Mesenchymal stem cell (in vitro differentiated cells and primary cell): ENCODE measurements around the gene SUMO4.

Experiments used
- DNase-seq: peaks from one replicate; pipeline ENCODE4 v3.0.0-alpha.2; 2013
- H2AFZ ChIP-seq: one replicate; pipeline ENCODE4 v1.6.1; 2013; ENCODE audit warnings: low read depth, mild to moderate bottlenecking, control low read depth, inconsistent platforms, low read length, moderate library complexity
- H2AK5ac ChIP-seq: 2 replicates; pipeline ENCODE4 v1.6.1; 2013; ENCODE audit warnings: low read length, moderate library complexity, mild to moderate bottlenecking, inconsistent platforms; ENCODE audit not compliant: severe bottlenecking
- H2BK120ac ChIP-seq: one replicate; pipeline ENCODE4 v1.6.1; 2013; ENCODE audit warnings: low read depth, mild to moderate bottlenecking, inconsistent platforms, low read length, moderate library complexity
- H2BK12ac ChIP-seq, 2 experiments: one replicate each; pipeline ENCODE4 v1.6.1; 2013; ENCODE audit warnings: inconsistent platforms in 2 of 2, low read length in 2 of 2, mild to moderate bottlenecking in 2 of 2, moderate library complexity in 2 of 2, control low read depth in 1 of 2
- H2BK15ac ChIP-seq: one replicate; pipeline ENCODE4 v1.6.1; 2013; ENCODE audit warnings: mild to moderate bottlenecking, low read depth, inconsistent platforms; ENCODE audit not compliant: poor library complexity, severe bottlenecking
- H2BK5ac ChIP-seq: 2 replicates; pipeline ENCODE4 v1.6.1; 2013; ENCODE audit warnings: low read depth, mild to moderate bottlenecking, low read length, control low read depth, inconsistent platforms; ENCODE audit not compliant: poor library complexity, severe bottlenecking
- H3K14ac ChIP-seq, 2 experiments: one replicate each; pipeline ENCODE4 v1.6.1; 2013; ENCODE audit warnings: inconsistent platforms in 2 of 2, low read length in 2 of 2, control low read depth in 1 of 2, mild to moderate bottlenecking in 1 of 2, moderate library complexity in 1 of 2
- H3K18ac ChIP-seq, 2 experiments: one replicate each; pipeline ENCODE4 v1.6.1; 2013; ENCODE audit warnings: inconsistent platforms in 2 of 2, low read length in 2 of 2, control low read depth in 1 of 2, low read depth in 1 of 2, mild to moderate bottlenecking in 1 of 2
- H3K23ac ChIP-seq, 2 experiments: one replicate each; pipeline ENCODE4 v1.6.1; 2013; ENCODE audit warnings: inconsistent platforms in 2 of 2, low read length in 2 of 2, mild to moderate bottlenecking in 2 of 2, moderate library complexity in 2 of 2, control low read depth in 1 of 2
- H3K27ac ChIP-seq: 2 replicates; pipeline ENCODE4 v1.5.1; 2013; ENCODE audit warnings: mild to moderate bottlenecking, moderate library complexity, low read length, control low read depth, inconsistent platforms; ENCODE audit not compliant: poor library complexity, severe bottlenecking
- H3K27me3 ChIP-seq, 2 experiments: 2 replicates each; pipeline versions ENCODE4 v1.6.1 to v1.7.0; 2013; ENCODE audit warnings: low read length in 2 of 2, mild to moderate bottlenecking in 2 of 2, moderate library complexity in 2 of 2, control low read depth in 1 of 2, inconsistent platforms in 1 of 2; ENCODE audit not compliant: control insufficient read depth in 1 of 2, insufficient read depth in 1 of 2
- H3K36me3 ChIP-seq, 2 experiments: 2 replicates each; pipeline versions ENCODE4 v1.6.1 to v1.7.0; 2013; ENCODE audit warnings: low read length in 2 of 2, control low read depth in 1 of 2, inconsistent platforms in 1 of 2, low read depth in 1 of 2, mild to moderate bottlenecking in 1 of 2; ENCODE audit not compliant: insufficient read depth in 2 of 2, control insufficient read depth in 1 of 2
- H3K4ac ChIP-seq, 2 experiments: one replicate each; pipeline ENCODE4 v1.6.1; 2013; ENCODE audit warnings: inconsistent platforms in 2 of 2, low read length in 2 of 2, mild to moderate bottlenecking in 2 of 2, moderate library complexity in 2 of 2, control low read depth in 1 of 2, low read depth in 1 of 2
- H3K4me1 ChIP-seq: 2 replicates; pipeline ENCODE4 v1.6.1; 2013; ENCODE audit warnings: low read depth, low read length, control low read depth; ENCODE audit not compliant: control insufficient read depth, insufficient read depth
- H3K4me2 ChIP-seq: 2 replicates; pipeline ENCODE4 v1.6.1; 2013; ENCODE audit warnings: low read length, mild to moderate bottlenecking, inconsistent platforms; ENCODE audit not compliant: poor library complexity, severe bottlenecking
- H3K4me3 ChIP-seq, 2 experiments: 2 replicates each; pipeline versions ENCODE4 v1.5.1 to v1.7.0; 2013; ENCODE audit warnings: low read length in 2 of 2, mild to moderate bottlenecking in 2 of 2, control low read depth in 1 of 2, low read depth in 1 of 2; ENCODE audit not compliant: insufficient read depth in 1 of 2
- H3K79me1 ChIP-seq: replicated peaks from 2 replicates; pipeline ENCODE4 v1.6.1; 2013; ENCODE audit warnings: mild to moderate bottlenecking, control low read depth, low read length, inconsistent platforms; ENCODE audit not compliant: poor library complexity, severe bottlenecking
- H3K9ac ChIP-seq: 2 replicates; pipeline ENCODE4 v1.7.0; 2013; ENCODE audit warnings: mild to moderate bottlenecking, low read length, moderate library complexity
- H3K9me3 ChIP-seq: 2 replicates; pipeline ENCODE4 v1.7.0; 2013; ENCODE audit warnings: mild to moderate bottlenecking, low read length; ENCODE audit not compliant: control insufficient read depth
- H4K8ac ChIP-seq: one replicate; pipeline ENCODE4 v1.6.1; 2013; ENCODE audit warnings: inconsistent platforms, mild to moderate bottlenecking, low read length, moderate library complexity
- H4K91ac ChIP-seq: one replicate; pipeline ENCODE4 v1.6.1; 2013; ENCODE audit warnings: mild to moderate bottlenecking, low read length, inconsistent platforms
- WGBS: methylation state at CpG from one replicate; pipeline ENCODE4 v1.1.7; 2013; ENCODE audit warnings: mixed read lengths; 5-methylcytosine and 5-hydroxymethylcytosine counted together

The SUMO4 gene

GRCh38 chr6:149387779-149388512 lies 12.1 kb upstream of the SUMO4 start:
- no peak for DNase-seq
- no peak overlapping the region for H4K8ac ChIP-seq
- H3K27ac ChIP-seq, result no peak overlapping the region
- H3K9ac ChIP-seq, result no peak overlapping the region
- no peak overlapping the region for H2BK5ac ChIP-seq
- no peaks in the 10 kb centered on the region for H3K4me1 ChIP-seq
- H3K36me3 ChIP-seq, result peaks cover 10 to 52% of the 10 kb centered on the region in 2 experiments
- no peak overlapping the region for H3K4me2 ChIP-seq
- 100% methylated on average over 1 of the region's 1 CpG for WGBS
- H3K18ac ChIP-seq, result peak overlapping the region in 1 of 2 experiments; percentile 11
- H3K4ac ChIP-seq, result no peak overlapping the region
- H3K4me3 ChIP-seq, result no peak overlapping the region
- H3K9me3 ChIP-seq, result peaks cover 10% of the 10 kb centered on the region
- H3K14ac ChIP-seq, result no peak overlapping the region
- no peak overlapping the region for H2AK5ac ChIP-seq
- no peak overlapping the region for H2BK15ac ChIP-seq
- H3K27me3 ChIP-seq, result no peaks in the 10 kb centered on the region
- peaks cover 22% of the 10 kb centered on the region for H3K79me1 ChIP-seq
- H2AFZ ChIP-seq, result no peak overlapping the region
- no peak overlapping the region for H3K23ac ChIP-seq
- no peak overlapping the region for H2BK12ac ChIP-seq
- no peak overlapping the region for H2BK120ac ChIP-seq
- H4K91ac ChIP-seq, result no peak overlapping the region

DNA sequence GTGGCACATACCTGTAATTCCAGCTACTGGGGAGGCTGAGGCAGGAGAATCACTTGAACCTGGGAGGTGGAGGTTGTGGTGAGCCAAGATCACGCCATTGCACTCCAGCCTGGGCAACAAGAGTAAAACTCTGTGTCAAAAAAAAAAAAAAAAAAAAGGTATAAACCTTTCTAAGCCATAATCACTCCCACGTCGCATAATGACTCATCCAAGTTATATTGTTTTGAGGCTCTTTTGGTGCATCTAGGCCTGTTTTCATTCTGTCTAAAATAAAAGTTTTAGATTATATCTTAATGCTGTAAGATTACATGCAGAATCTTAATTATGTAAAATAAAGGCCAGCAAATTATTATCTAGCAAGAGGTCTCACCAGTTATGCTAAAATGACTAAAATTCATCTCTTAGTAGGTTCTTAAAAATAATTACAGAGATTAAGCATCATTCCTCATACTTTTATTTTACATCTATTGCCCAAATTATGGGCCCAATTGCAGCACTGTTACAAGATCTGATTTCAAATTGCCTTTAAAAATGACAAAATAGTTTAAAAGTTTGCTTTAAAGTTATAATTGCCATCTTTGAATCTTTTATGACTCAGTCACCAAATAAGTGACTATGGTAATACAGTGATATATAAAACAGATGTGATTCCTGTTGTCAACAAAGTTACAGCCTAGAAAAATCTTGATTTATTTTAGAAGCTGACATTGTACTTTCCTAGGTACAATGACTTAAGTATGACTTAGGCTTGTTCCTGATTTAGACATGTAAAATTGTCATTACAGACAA lies 10.4 kb upstream of the SUMO4 start:
- Histone ChIP-seq H2BK12ac (no peak overlapping the region), H4K91ac (no peak overlapping the region), H2BK5ac (no peak overlapping the region), H3K4me1 (no peaks in the 10 kb centered on the region), H3K36me3 (peaks cover 7 to 40% of the 10 kb centered on the region in 2 experiments), H2BK15ac (no peak overlapping the region), H3K27ac (no peak overlapping the region), H3K14ac (no peak overlapping the region), H3K79me1 (peaks cover 18% of the 10 kb centered on the region), H3K23ac (no peak overlapping the region), H3K4me2 (no peak overlapping the region), H3K18ac (no peak overlapping the region), H2AFZ (no peak overlapping the region), H3K9me3 (peaks cover 10% of the 10 kb centered on the region), H4K8ac (no peak overlapping the region), H3K4ac (no peak overlapping the region), H3K27me3 (no peaks in the 10 kb centered on the region), H2AK5ac (no peak overlapping the region), H2BK120ac (no peak overlapping the region), H3K9ac (peak overlapping the region; percentile 51), H3K4me3 (no peak overlapping the region)
- no peak for DNase-seq
- no CpG with 5 or more reads among the region's 3 CpGs for WGBS

GRCh38 chr6:149392093-149392492 lies 8.0 kb upstream of the SUMO4 start:
- H3K36me3 ChIP-seq, result peaks cover 10 to 38% of the 10 kb centered on the region in 2 experiments
- no peak overlapping the region for H4K91ac ChIP-seq
- WGBS, result 100% methylated on average over 4 of the region's 6 CpGs
- no peak overlapping the region for H2BK5ac ChIP-seq
- no peak overlapping the region for H3K18ac ChIP-seq
- no peak overlapping the region for H2AK5ac ChIP-seq
- DNase-seq, result no peak
- no peak overlapping the region for H2BK12ac ChIP-seq
- H4K8ac ChIP-seq, result no peak overlapping the region
- no peaks in the 10 kb centered on the region for H3K4me1 ChIP-seq
- H2BK120ac ChIP-seq, result no peak overlapping the region
- H3K23ac ChIP-seq, result no peak overlapping the region
- H3K9me3 ChIP-seq, result peaks cover 2% of the 10 kb centered on the region
- no peak overlapping the region for H2AFZ ChIP-seq
- H3K79me1 ChIP-seq, result peaks cover 18% of the 10 kb centered on the region
- H3K27me3 ChIP-seq, result no peaks in the 10 kb centered on the region
- no peak overlapping the region for H3K4me2 ChIP-seq
- H3K27ac ChIP-seq, result no peak overlapping the region
- H3K14ac ChIP-seq, result no peak overlapping the region
- H2BK15ac ChIP-seq, result no peak overlapping the region
- no peak overlapping the region for H3K4ac ChIP-seq
- no peak overlapping the region for H3K4me3 ChIP-seq
- no peak overlapping the region for H3K9ac ChIP-seq

GRCh38 chr6:149392535-149392934 lies 7.5 kb upstream of the SUMO4 start:
- Histone ChIP-seq H3K36me3 (peaks cover 10 to 40% of the 10 kb centered on the region in 2 experiments), H2BK120ac (no peak overlapping the region), H2BK15ac (no peak overlapping the region), H3K23ac (no peak overlapping the region), H4K8ac (no peak overlapping the region), H3K14ac (no peak overlapping the region), H3K9me3 (no peaks in the 10 kb centered on the region), H3K4ac (no peak overlapping the region), H3K27me3 (no peaks in the 10 kb centered on the region), H3K79me1 (peaks cover 18% of the 10 kb centered on the region), H4K91ac (no peak overlapping the region), H3K4me2 (no peak overlapping the region), H2AK5ac (no peak overlapping the region), H3K4me1 (no peaks in the 10 kb centered on the region), H2BK5ac (no peak overlapping the region), H3K9ac (no peak overlapping the region), H2AFZ (no peak overlapping the region), H3K18ac (no peak overlapping the region), H3K27ac (no peak overlapping the region), H3K4me3 (no peak overlapping the region), H2BK12ac (no peak overlapping the region)
- DNase-seq, result no peak
